Neuronal stem cell (in vitro differentiated cells): ENCODE results near the gene CHTF18.

Experiments
- DNase-seq: peaks from one replicate; pipeline ENCODE4 v3.0.0-alpha.2; 2013; ENCODE audit warnings: low spot score
- H2AFZ ChIP-seq: one replicate; pipeline ENCODE4 v1.6.1; 2013; ENCODE audit warnings: mild to moderate bottlenecking, low read length, inconsistent platforms
- H2AK5ac ChIP-seq: 2 replicates; pipeline ENCODE4 v1.6.1; 2013; ENCODE audit warnings: low read depth, mild to moderate bottlenecking, inconsistent platforms, low read length, moderate library complexity, mixed read lengths
- H2BK120ac ChIP-seq: 2 replicates; pipeline ENCODE4 v1.6.1; 2013; ENCODE audit warnings: low read depth, mild to moderate bottlenecking, inconsistent platforms, low read length, moderate library complexity, mixed read lengths
- H2BK12ac ChIP-seq: one replicate; pipeline ENCODE4 v1.6.1; 2013; ENCODE audit warnings: low read length, inconsistent platforms
- H2BK15ac ChIP-seq: 2 replicates; pipeline ENCODE4 v1.6.1; 2013; ENCODE audit warnings: mild to moderate bottlenecking, low read length, inconsistent platforms, mixed read lengths
- H2BK5ac ChIP-seq: one replicate; pipeline ENCODE4 v1.6.1; 2013; ENCODE audit warnings: inconsistent platforms, mild to moderate bottlenecking, low read length, moderate library complexity
- H3K14ac ChIP-seq: one replicate; pipeline ENCODE4 v1.6.1; 2013; ENCODE audit warnings: low read length, inconsistent platforms
- H3K18ac ChIP-seq: 2 replicates; pipeline ENCODE4 v1.6.1; 2013; ENCODE audit warnings: low read length, inconsistent platforms
- H3K23ac ChIP-seq: 2 replicates; pipeline ENCODE4 v1.6.1; 2013; ENCODE audit warnings: low read depth, mild to moderate bottlenecking, mixed read lengths, low read length, inconsistent platforms; ENCODE audit not compliant: poor library complexity
- H3K27ac ChIP-seq: replicated peaks from 3 replicates; pipeline ENCODE4 v1.5.1; 2013; ENCODE audit warnings: low read length, inconsistent platforms
- H3K27me3 ChIP-seq, 3 experiments: 2 replicates each; pipeline ENCODE4 v1.6.1; 2013; ENCODE audit warnings: low read length in 3 of 3, mild to moderate bottlenecking in 2 of 3, inconsistent platforms in 1 of 3, low read depth in 1 of 3, mixed read lengths in 1 of 3, moderate library complexity in 1 of 3; ENCODE audit not compliant: control insufficient read depth in 3 of 3, insufficient read depth in 3 of 3
- H3K36me3 ChIP-seq, 2 donors: replicated peaks in 1 of 2; 2 replicates each; pipeline ENCODE4 v1.6.1; 2013; ENCODE audit warnings: low read length in 2 of 2; ENCODE audit not compliant: control insufficient read depth in 2 of 2, insufficient read depth in 2 of 2
- H3K4ac ChIP-seq: 2 replicates; pipeline ENCODE4 v1.6.1; 2013; ENCODE audit warnings: inconsistent platforms, mild to moderate bottlenecking, low read length, moderate library complexity
- H3K4me1 ChIP-seq, 2 donors: 1 replicate in 1 of 2; 2 replicates in 1 of 2; pipeline ENCODE4 v1.6.1; 2013; ENCODE audit warnings: low read length in 2 of 2, low read depth in 1 of 2; ENCODE audit not compliant: control insufficient read depth in 2 of 2, insufficient read depth in 1 of 2
- H3K4me2 ChIP-seq: one replicate; pipeline ENCODE4 v1.6.1; 2013; ENCODE audit warnings: mild to moderate bottlenecking, low read length, inconsistent platforms; ENCODE audit not compliant: insufficient read depth, poor library complexity, severe bottlenecking
- H3K4me3 ChIP-seq, 2 donors: 2 replicates each; pipeline ENCODE4 v1.5.1; 2013; ENCODE audit warnings: low read length in 2 of 2, mild to moderate bottlenecking in 2 of 2, inconsistent platforms in 1 of 2, moderate library complexity in 1 of 2
- H3K79me1 ChIP-seq: one replicate; pipeline ENCODE4 v1.6.1; 2013; ENCODE audit warnings: low read depth, mild to moderate bottlenecking, inconsistent platforms, low read length, moderate library complexity
- H3K9ac ChIP-seq: one replicate; pipeline ENCODE4 v1.6.1; 2013; ENCODE audit warnings: mild to moderate bottlenecking, low read depth, low read length, inconsistent platforms; ENCODE audit not compliant: poor library complexity
- H3K9me3 ChIP-seq, 2 donors: replicated peaks in 1 of 2; 2 replicates each; pipeline versions ENCODE3 to v1.6.1; 2013; ENCODE audit warnings: low read length in 2 of 2, mild to moderate bottlenecking in 2 of 2, inconsistent platforms in 1 of 2, low read depth in 1 of 2, mixed read lengths in 1 of 2, moderate library complexity in 1 of 2; ENCODE audit not compliant: control insufficient read depth in 2 of 2, insufficient read depth in 1 of 2
- H4K8ac ChIP-seq: one replicate; pipeline ENCODE4 v1.6.1; 2013; ENCODE audit warnings: low read depth, mild to moderate bottlenecking, inconsistent platforms, low read length, moderate library complexity
- H4K91ac ChIP-seq: one replicate; pipeline ENCODE4 v1.6.1; 2013; ENCODE audit warnings: low read length, low read depth, mild to moderate bottlenecking, inconsistent platforms; ENCODE audit not compliant: poor library complexity
- WGBS, 2 donors: extraction: QIAGEN DNeasy Blood & Tissue Kit; methylation state at CpG; one replicate each; pipeline ENCODE4 v1.1.7; 2013; ENCODE audit warnings: missing lambda C conversion rate in 2 of 2, mixed read lengths in 1 of 2; ENCODE audit not compliant: insufficient read length in 2 of 2, insufficient replicate concordance in 1 of 2; ENCODE audit errors: extremely low coverage in 2 of 2; 5-methylcytosine and 5-hydroxymethylcytosine counted together

The CHTF18 gene

DNA sequence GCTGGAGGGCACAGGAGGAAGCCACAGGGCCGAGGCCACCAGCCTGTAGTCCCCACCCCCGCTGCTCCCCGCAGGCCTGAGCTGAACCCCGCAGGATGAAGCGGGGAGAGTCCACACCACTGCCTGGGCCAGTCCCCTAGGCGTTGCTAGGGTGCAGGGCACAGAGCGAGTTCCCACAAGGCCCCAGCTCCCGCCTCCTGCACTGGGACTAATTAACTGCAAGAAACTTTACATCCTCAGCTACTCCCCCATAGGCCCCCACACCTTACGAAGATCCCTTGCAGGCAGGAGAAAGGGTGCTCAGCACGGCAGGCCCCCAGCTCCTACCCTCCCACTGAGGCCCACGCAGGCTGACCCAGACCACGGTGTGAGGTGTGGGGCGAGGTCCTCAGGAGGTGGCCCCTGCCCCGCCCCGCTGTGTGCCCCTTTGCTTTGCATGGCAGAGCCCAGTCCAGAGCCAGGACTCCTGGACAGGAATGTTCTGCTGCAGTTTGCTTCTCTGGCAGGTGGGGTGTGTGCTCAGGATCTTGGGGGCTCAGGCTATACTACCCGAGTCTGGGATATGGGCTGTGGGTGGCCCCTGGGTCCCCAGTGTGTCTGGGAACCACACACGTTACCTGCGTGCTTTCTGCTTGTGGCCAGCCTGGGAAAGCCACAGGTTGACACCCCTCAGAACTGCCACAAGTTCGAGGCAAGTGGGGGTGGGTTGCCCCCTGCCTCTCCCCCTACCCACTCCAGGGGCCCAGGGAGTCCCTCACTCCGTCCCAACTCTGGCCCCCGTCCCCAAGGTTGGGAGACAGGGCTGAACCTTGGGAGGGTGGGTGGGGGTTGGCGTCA, 10.9 kb downstream of the CHTF18 start:
- H3K14ac ChIP-seq, result peak overlapping the region; percentile 31
- peaks cover 2% of the 10 kb centered on the region for H3K79me1 ChIP-seq
- H2BK15ac ChIP-seq, result no peak overlapping the region
- H3K27ac ChIP-seq, result no peak overlapping the region
- H3K9me3 ChIP-seq, result peaks cover 0 to 2% of the 10 kb centered on the region in 2 donors
- no peak overlapping the region for H2BK120ac ChIP-seq
- no CpG with 5 or more reads among the region's 22 CpGs for WGBS, 2 donors
- H2BK12ac ChIP-seq, result no peak overlapping the region
- H3K23ac ChIP-seq, result no peak overlapping the region
- no peak for DNase-seq
- no peak overlapping the region for H4K8ac ChIP-seq
- no peak overlapping the region for H3K9ac ChIP-seq
- peaks cover 0 to 35% (median 13%) of the 10 kb centered on the region in 3 experiments for H3K27me3 ChIP-seq
- H3K4me3 ChIP-seq, result no peak overlapping the region
- no peak overlapping the region for H3K4ac ChIP-seq
- H2AK5ac ChIP-seq, result no peak overlapping the region
- no peak overlapping the region for H3K18ac ChIP-seq
- no peak overlapping the region for H3K4me2 ChIP-seq
- peak overlapping the region; percentile 3 for H2BK5ac ChIP-seq
- H2AFZ ChIP-seq, result no peak overlapping the region
- peaks cover 14 to 29% of the 10 kb centered on the region in 2 donors for H3K36me3 ChIP-seq
- no peak overlapping the region for H4K91ac ChIP-seq
- peaks cover 13 to 15% of the 10 kb centered on the region in 2 donors for H3K4me1 ChIP-seq

DNA sequence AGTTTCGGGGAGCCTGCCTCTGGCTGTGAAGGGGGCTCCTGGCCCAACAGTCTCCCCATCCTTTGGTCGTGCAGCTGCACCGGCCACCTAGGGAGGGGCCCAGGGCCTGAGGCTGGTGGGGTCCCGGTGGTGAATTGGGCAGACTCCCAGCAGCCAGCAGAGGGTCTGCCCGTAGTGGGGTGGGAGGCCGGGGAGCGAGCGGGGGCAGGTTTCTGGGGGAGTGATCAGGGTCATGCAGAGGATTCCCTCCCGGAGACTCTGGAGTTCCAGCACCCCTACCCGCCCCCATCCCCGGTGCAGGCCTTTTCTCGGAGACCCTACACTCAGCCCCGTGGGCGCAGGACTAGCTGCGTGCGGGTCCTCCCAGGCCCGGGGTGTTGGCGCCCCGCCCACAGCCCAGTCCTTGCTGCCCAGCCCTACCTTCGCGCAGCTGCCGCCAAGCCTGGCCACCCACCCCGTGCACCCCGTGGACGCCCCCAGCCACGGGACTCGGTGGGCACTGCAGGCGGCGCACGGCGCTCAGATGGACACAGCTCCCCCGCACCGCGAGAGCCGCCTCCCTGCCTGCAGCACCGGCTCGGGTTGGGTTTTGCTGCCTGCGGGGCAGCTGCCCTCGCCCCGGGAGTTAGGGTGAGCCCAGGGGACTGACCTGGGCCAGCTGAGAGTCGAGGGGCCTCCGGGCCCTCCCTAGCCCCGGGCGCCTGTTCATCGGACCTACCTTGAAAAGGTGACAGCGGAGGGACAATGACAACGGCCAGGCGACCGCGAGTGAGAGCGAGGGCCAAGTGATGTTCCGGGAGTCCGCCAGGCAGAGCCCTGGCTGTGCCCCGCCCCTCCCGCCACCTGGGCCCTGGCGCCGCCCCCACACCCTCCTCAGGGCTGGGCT, 11.8 kb downstream of the CHTF18 start, which contains the start of gene GNG13:
Gene GNG13 (minus strand): TSS at position 787 of the 886 bp plus-strand sequence. CDS start 1,657 bp downstream, outside the sequence.
- Histone ChIP-seq H3K18ac (peak within 1 kb of the TSS; percentile 97), H3K14ac (peak within 1 kb of the TSS; percentile 89), H3K4me3 (peak within 1 kb of the TSS in 1 of 2 donors; percentile 7), H3K23ac (peak within 1 kb of the TSS; percentile 95), H2AFZ (peak within 1 kb of the TSS; percentile 22), H2AK5ac (peak within 1 kb of the TSS; percentile 92), H3K4ac (no peak within 1 kb of the TSS), H4K8ac (no peak within 1 kb of the TSS), H2BK15ac (peak within 1 kb of the TSS; percentile 78), H3K9me3 (peaks cover 0 to 2% of the 10 kb centered on the region in 2 donors), H2BK12ac (peak within 1 kb of the TSS; percentile 73), H2BK120ac (peak within 1 kb of the TSS; percentile 54), H3K9ac (peak within 1 kb of the TSS; percentile 90), H2BK5ac (peak within 1 kb of the TSS; percentile 39), H3K27ac (no peak within 1 kb of the TSS), H3K4me2 (peak within 1 kb of the TSS; percentile 80), H3K27me3 (peaks cover 0 to 40% (median 13%) of the 10 kb centered on the region in 3 experiments), H3K79me1 (peaks cover 2% of the 10 kb centered on the region), H4K91ac (no peak within 1 kb of the TSS), H3K4me1 (peaks cover 13 to 15% of the 10 kb centered on the region in 2 donors), H3K36me3 (peaks cover 14 to 23% of the 10 kb centered on the region in 2 donors)
- peak; percentile 37 for DNase-seq
- WGBS, 2 donors, result no CpG with 5 or more reads among the region's 57 CpGs

DNA sequence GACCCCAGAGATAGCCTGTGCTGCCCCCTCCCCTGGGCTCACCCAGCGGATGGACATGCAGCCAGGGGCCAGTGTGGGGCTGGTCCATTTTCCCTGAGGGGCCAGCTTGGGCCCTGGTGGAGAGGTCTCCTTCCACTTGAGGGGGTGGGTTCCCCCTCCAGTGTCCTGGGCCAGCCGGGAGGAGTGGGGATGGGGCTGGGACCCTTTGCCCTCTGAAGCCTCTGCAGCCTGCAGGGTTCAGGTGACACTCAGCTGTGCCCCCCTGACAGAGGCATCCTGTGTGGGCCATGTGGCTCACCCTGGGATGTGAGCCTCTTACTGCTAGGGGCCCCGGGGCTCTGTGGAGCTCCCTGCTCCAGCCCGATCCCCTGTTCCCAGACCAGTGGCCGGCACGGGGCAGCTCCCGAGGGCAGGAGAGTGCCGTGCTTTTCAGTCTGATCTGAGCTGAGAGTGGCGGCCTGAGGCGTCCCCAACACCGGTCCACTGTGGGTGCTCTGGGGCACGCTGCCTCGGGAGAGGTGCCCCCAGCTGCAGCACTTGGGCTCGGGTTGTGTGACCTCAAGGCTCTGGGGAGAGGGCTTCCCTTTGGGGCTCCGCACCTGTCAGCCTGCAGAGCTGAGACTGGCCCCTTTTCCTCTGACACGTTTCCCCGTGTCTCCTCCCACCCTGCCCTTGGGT, 12.6 kb downstream of the CHTF18 start:
- peaks cover 0 to 40% (median 13%) of the 10 kb centered on the region in 3 experiments for H3K27me3 ChIP-seq

More for the DNA sequence above, 12.6 kb downstream of the CHTF18 start:
- peak overlapping the region; percentile 54 for H2BK120ac ChIP-seq
- no CpG with 5 or more reads among the region's 17 CpGs for WGBS, 2 donors
- peak overlapping the region; percentile 91 for H3K18ac ChIP-seq
- no peak overlapping the region for H2AFZ ChIP-seq
- peak overlapping the region; percentile 78 for H2BK15ac ChIP-seq
- H3K36me3 ChIP-seq, result peaks cover 10 to 18% of the 10 kb centered on the region in 2 donors
- H3K23ac ChIP-seq, result peak overlapping the region; percentile 29
- no peak overlapping the region for H4K91ac ChIP-seq
- H2BK12ac ChIP-seq, result peak overlapping the region; percentile 7
- no peak for DNase-seq
- no peak overlapping the region for H3K4me3 ChIP-seq
- H3K4me2 ChIP-seq, result peak overlapping the region; percentile 80
- no peak overlapping the region for H3K4ac ChIP-seq
- no peak overlapping the region for H4K8ac ChIP-seq
- peak overlapping the region; percentile 82 for H3K14ac ChIP-seq
- peak overlapping the region; percentile 89 for H2AK5ac ChIP-seq
- H3K9me3 ChIP-seq, result peaks cover 0 to 2% of the 10 kb centered on the region in 2 donors
- peaks cover 13 to 15% of the 10 kb centered on the region in 2 donors for H3K4me1 ChIP-seq
- no peak overlapping the region for H3K27ac ChIP-seq
- H3K9ac ChIP-seq, result peak overlapping the region; percentile 70
- H3K79me1 ChIP-seq, result peaks cover 2% of the 10 kb centered on the region
- peak overlapping the region; percentile 39 for H2BK5ac ChIP-seq
